GM10266 (cell line): Measurements from ENCODE around the gene RPS8.

Experiments used
- DNase-seq: peaks from one replicate; pipeline ENCODE4 v3.0.0; 2012; ENCODE audit errors: extremely low spot score
- TF ChIP-seq, protein P1 (sequence below): IDR thresholded peaks from 2 replicates; pipeline ENCODE4 v1.5.1; 2012; ENCODE audit warnings: mild to moderate bottlenecking, low read depth; ENCODE audit not compliant: control insufficient read depth, insufficient read depth; ENCODE audit errors: missing control alignments

RPS8 gene

DNA sequence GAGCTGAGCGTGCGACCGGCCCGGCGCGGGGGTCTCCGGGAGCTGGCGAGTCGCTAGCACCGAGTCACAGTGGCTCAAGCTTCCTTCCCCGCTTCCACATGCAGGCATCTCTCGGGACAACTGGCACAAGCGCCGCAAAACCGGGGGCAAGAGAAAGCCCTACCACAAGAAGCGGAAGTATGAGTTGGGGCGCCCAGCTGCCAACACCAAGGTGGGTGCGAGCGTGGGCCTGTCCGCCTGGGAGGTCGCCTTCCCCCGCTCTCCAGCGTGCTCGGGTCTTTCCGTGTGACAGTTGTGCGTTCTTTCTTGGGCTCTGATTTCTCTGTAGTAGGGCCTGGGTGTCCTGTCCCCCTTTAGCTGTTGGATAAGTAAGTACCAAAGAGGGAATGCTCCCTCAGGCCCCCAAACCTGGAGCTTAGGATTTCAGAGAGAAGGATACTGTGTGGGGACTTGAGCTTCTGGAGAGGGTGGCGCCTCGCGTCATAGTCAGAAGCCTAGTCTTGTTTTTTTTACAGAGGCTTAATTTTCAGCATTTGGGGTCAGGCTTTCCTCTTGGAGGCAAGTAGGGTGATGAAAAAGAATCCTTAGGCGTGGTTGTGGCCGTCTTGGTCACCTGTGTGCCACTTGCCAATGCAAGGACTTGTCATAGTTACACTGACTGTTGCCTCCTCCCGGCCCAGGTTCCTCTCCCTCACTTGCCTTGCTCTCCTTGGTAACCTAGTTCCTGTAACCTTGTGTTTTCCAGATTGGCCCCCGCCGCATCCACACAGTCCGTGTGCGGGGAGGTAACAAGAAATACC is 790 bp downstream of the RPS8 start:
- DNase-seq: no peak
- TF ChIP-seq, protein P1, sequence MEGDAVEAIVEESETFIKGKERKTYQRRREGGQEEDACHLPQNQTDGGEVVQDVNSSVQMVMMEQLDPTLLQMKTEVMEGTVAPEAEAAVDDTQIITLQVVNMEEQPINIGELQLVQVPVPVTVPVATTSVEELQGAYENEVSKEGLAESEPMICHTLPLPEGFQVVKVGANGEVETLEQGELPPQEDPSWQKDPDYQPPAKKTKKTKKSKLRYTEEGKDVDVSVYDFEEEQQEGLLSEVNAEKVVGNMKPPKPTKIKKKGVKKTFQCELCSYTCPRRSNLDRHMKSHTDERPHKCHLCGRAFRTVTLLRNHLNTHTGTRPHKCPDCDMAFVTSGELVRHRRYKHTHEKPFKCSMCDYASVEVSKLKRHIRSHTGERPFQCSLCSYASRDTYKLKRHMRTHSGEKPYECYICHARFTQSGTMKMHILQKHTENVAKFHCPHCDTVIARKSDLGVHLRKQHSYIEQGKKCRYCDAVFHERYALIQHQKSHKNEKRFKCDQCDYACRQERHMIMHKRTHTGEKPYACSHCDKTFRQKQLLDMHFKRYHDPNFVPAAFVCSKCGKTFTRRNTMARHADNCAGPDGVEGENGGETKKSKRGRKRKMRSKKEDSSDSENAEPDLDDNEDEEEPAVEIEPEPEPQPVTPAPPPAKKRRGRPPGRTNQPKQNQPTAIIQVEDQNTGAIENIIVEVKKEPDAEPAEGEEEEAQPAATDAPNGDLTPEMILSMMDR: no peak

- TF ChIP-seq, protein P1: no peak
- DNase-seq: no peak
Measured at GRCh38 chr1:44776730-44777068, 1.4 kb downstream of the RPS8 start.

- DNase-seq: no peak
- TF ChIP-seq, protein P1: no peak
Measured at GRCh38 chr1:44777547-44777946, 2.2 kb downstream of the RPS8 start.

- TF ChIP-seq, protein P1: no peak
- DNase-seq: no peak
Measured at GRCh38 chr1:44777969-44778635, 2.8 kb downstream of the RPS8 start.

DNA sequence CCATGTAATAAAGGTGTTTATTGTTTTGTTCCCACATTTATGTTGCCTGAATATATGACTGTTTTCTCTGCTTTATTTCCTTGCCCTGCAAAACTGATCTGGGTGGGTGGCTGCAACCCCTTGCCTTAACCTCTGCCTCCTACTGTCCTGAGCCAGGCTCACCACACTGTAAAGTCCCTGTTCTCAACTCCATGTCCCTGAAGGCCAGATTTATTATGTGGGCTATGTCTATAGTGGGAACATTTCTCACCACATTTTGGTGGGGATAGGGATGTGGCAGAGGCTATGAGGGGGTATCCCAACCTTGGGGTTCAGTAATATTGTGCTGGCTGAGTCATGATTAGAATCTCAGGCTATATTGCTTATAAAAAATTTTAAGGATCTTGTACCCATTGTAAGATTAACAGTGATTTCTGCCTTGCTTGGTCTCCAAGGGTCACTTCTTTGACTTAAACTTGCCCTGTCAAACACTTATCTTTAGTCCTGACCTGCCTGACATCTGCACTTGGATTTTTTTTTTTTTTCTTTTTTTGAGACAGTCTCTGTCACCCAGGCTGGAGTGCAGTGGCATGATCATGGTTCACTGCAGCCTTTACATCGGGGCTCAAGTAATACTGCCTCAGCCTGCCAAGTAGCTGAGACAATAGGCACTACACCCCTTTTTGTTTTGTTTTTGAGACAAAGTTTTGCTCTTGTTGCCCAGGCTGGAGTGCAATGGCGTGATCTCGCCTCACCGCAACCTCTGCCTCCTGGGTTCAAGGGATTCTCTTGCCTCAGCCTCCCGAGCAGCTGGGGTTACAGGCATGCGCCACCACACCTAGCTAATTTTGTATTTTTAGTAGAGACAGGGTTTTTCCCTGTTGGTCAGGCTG is 3.6 kb downstream of the RPS8 start:
- no peak for DNase-seq

DNA sequence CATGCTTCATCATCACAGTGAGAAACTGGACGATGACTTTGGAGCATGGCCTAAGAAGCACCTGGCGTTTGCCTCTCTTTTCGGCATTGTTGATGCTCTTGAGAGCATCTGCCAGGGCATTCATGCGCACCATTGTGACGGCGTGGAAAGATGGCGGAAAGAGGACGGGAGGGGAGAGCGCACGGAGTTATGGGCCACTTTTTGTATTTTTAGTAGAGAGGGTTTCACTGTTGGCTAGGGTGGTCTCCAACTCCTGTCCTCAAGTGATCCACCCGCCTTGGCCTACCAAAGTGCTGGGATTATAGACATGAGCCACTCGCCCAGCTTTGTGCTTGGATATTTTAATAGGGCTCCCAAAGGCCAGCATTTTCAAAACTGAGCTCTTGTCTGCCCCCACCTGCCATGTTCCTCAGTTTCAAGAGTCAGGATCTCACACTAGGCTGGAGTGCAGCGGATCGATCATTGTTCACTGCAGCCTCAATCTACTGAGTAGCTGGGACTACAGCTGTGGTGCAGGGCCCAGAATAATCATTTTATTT is 5.3 kb downstream of the RPS8 start:
- no peak for DNase-seq
- TF ChIP-seq, protein P1: no peak

More for the DNA sequence above, 3.6 kb downstream of the RPS8 start:
- TF ChIP-seq, protein P1: no peak
